A673 (cell line): ENCODE data around the gene FAU. TPM values are rescaled to one million over a fixed set of nuclear protein-coding genes. Genes with fewer than 3 reads are reported as not detected.

Source experiments
- BruUV-seq: library from RNA; stranded (reverse); fragments of 400-500 nt; replicated peaks from 2 replicates; lab custom pipeline; 2021; lab: Mats Ljungman, UMichigan
- CTCF ChIA-PET: fragments of 300-600 bp; sonication (Branson Sonifier 250); formaldehyde crosslinking; loops from one replicate; lab custom pipeline; 2022; ENCODE audit warnings: antibody characterized with exemption; lab: Charles Lee
- POLR2A ChIA-PET: fragments of 300-600 bp; sonication (Branson Sonifier 250); formaldehyde crosslinking; loops from one replicate; lab custom pipeline; 2022; ENCODE audit warnings: antibody characterized with exemption; ENCODE audit not compliant: low non-redundant PET; lab: Charles Lee
- DNase-seq: peaks from one replicate; pipeline ENCODE4 v3.0.0-alpha.2; 2015; ENCODE audit warnings: low spot score
- H3K27ac ChIP-seq: fragments of 200-600 bp; sonication (generic); 2 replicates; pipeline ENCODE4 v1.5.1; 2016; ENCODE audit warnings: mixed run types, low read depth, mild to moderate bottlenecking, mixed read lengths, antibody characterized with exemption, low read length; ENCODE audit not compliant: poor library complexity, severe bottlenecking
- H3K27me3 ChIP-seq: fragments of 200-600 bp; sonication (generic); replicated peaks from 2 replicates; pipeline ENCODE4 v1.6.1; 2017; ENCODE audit warnings: mixed run types, low read depth, mild to moderate bottlenecking, mixed read lengths, antibody characterized with exemption, low read length; ENCODE audit not compliant: insufficient read depth, poor library complexity
- H3K36me3 ChIP-seq: fragments of 200-600 bp; sonication (generic); 2 replicates; pipeline ENCODE4 v1.6.1; 2016; ENCODE audit warnings: mixed run types, mild to moderate bottlenecking, mixed read lengths, antibody characterized with exemption, low read length; ENCODE audit not compliant: insufficient read depth, poor library complexity, severe bottlenecking
- H3K4me1 ChIP-seq: fragments of 200-600 bp; sonication (generic); 2 replicates; pipeline ENCODE4 v1.6.1; 2017; ENCODE audit warnings: mixed run types, mild to moderate bottlenecking, mixed read lengths, antibody characterized with exemption, low read length; ENCODE audit not compliant: insufficient read depth, poor library complexity, severe bottlenecking
- H3K4me3 ChIP-seq: fragments of 200-600 bp; sonication (generic); 2 replicates; pipeline ENCODE4 v1.5.1; 2016; ENCODE audit warnings: low read depth, mixed run types, mild to moderate bottlenecking, mixed read lengths, low read length; ENCODE audit not compliant: poor library complexity, severe bottlenecking
- H3K9me3 ChIP-seq: fragments of 200-600 bp; sonication (generic); 2 replicates; pipeline ENCODE4 v1.6.1; 2016; ENCODE audit warnings: mixed run types, low read depth, mild to moderate bottlenecking, mixed read lengths, antibody characterized with exemption, low read length; ENCODE audit not compliant: poor library complexity, severe bottlenecking
- CTCF ChIP-seq: fragments of 300-800, 200-600 bp; sonication (generic); conservative IDR thresholded peaks from 2 replicates; pipeline ENCODE4 v1.5.1; 2017; ENCODE audit warnings: low read depth, mild to moderate bottlenecking, antibody characterized with exemption, low read length, moderate library complexity, mixed read lengths
- EZH2 ChIP-seq: fragments of 200-600 bp; sonication (generic); IDR thresholded peaks from 2 replicates; pipeline ENCODE4 v1.6.1; 2017; ENCODE audit warnings: borderline replicate concordance, low read depth, mild to moderate bottlenecking, mixed read lengths, antibody characterized with exemption, low read length; ENCODE audit not compliant: poor library complexity, severe bottlenecking
- intact Hi-C: fragments of 100-400 bp; cut with micrococcal nuclease; formaldehyde crosslinking; loops from one replicate; pipeline ENCODE4 v1.10.0; 2022; ENCODE audit not compliant: unreplicated experiment
- total RNA-seq: library from RNA; stranded (reverse); gene quantifications from 2 replicates; pipeline ENCODE4 v1.2.3, GENCODE V29; 2021

FAU gene
- total RNA-seq, 1 experiment from 2014 or later = 956 TPM

GRCh38 chr11:65115361-65116082 lies 6.4 kb downstream of the FAU start:
- H3K4me3 ChIP-seq = peak overlapping the region; percentile 95
- peaks cover 25% of the 10 kb centered on the region for H3K4me1 ChIP-seq
- ChIA-PET CTCF (no interaction called here), POLR2A (no interaction called here)
- H3K27ac ChIP-seq = no peak overlapping the region
- DNase-seq = no peak
- H3K36me3 ChIP-seq = peaks cover 31% of the 10 kb centered on the region
- TF ChIP-seq EZH2 = no peak
- no peak for TF ChIP-seq CTCF
- intact Hi-C loops = loop anchor here (5.0 to 10.0 kb wide), 3 partner anchors 88 to 331 kb away; partner anchors contain the start of gene SNX15
- H3K9me3 ChIP-seq = no peaks in the 10 kb centered on the region
- BruUV-seq = no TSS peak
- H3K27me3 ChIP-seq = no peaks in the 10 kb centered on the region

GRCh38 chr11:65114538-65115171 lies 7.3 kb downstream of the FAU start:
- Histone ChIP-seq H3K4me3 (no peak overlapping the region), H3K36me3 (peaks cover 23% of the 10 kb centered on the region), H3K27ac (no peak overlapping the region), H3K27me3 (no peaks in the 10 kb centered on the region), H3K4me1 (peaks cover 27% of the 10 kb centered on the region), H3K9me3 (no peaks in the 10 kb centered on the region)
- TF ChIP-seq CTCF = no peak
- TF ChIP-seq EZH2 = no peak
- CTCF ChIA-PET = no interaction called here
- no TSS peak for BruUV-seq
- intact Hi-C loops = loop anchor here (5.0 to 10.0 kb wide), 3 partner anchors 87 to 330 kb away; partner anchors contain the start of gene SNX15
- POLR2A ChIA-PET = no interaction called here
- DNase-seq = no peak

GRCh38 chr11:65113839-65114238 lies 8.1 kb downstream of the FAU start:
- DNase-seq = no peak
- TSS peak; percentile 33 for BruUV-seq
- Histone ChIP-seq H3K27me3 (no peaks in the 10 kb centered on the region), H3K4me1 (peaks cover 27% of the 10 kb centered on the region), H3K4me3 (no peak overlapping the region), H3K9me3 (no peaks in the 10 kb centered on the region), H3K36me3 (peaks cover 16% of the 10 kb centered on the region), H3K27ac (no peak overlapping the region)
- ChIA-PET CTCF (interaction anchor here (0.7 kb wide), 1 partner anchor 28 kb away, joined by 3 read pairs; no protein-coding TSS in a partner anchor), POLR2A (no interaction called here)
- intact Hi-C loops = loop anchor here (10.0 kb wide), 1 partner anchor 329 kb away; no protein-coding TSS in a partner anchor
- TF ChIP-seq CTCF (no peak), EZH2 (no peak)
